Calu3 (cell line): Measurements from ENCODE around the gene C2orf78. TPM values are rescaled to one million over a fixed set of nuclear protein-coding genes. Genes with fewer than 3 reads are reported as not detected.
A peak's percentile ranks its signal among the peaks of the same experiment; 100 is the strongest.

Experiments
- BruUV-seq: library from RNA; stranded (reverse); fragments of 400-500 nt; replicated peaks from 2 replicates; lab custom pipeline; 2021; lab: Mats Ljungman, UMichigan
- CTCF ChIA-PET: fragments of 300-600 bp; sonication (Branson Sonifier 250); formaldehyde crosslinking; loops from one replicate; lab custom pipeline; 2022; ENCODE audit warnings: antibody characterized with exemption; lab: Charles Lee
- DNase-seq: peaks from one replicate; pipeline ENCODE4 v3.0.0; 2022
- H3K27ac Mint-ChIP-seq: one replicate; pipeline ENCODE4 v1.8.0; 2022; ENCODE audit warnings: mixed read lengths; ENCODE audit not compliant: unreplicated experiment
- H3K27me3 Mint-ChIP-seq: one replicate; pipeline ENCODE4 v1.8.0; 2022; ENCODE audit warnings: mixed read lengths; ENCODE audit not compliant: unreplicated experiment
- H3K36me3 Mint-ChIP-seq: one replicate; pipeline ENCODE4 v1.8.0; 2022; ENCODE audit warnings: mild to moderate bottlenecking, moderate library complexity, mixed read lengths; ENCODE audit not compliant: insufficient read depth, unreplicated experiment
- H3K4me1 Mint-ChIP-seq: one replicate; pipeline ENCODE4 v1.8.0; 2022; ENCODE audit warnings: mild to moderate bottlenecking, low read depth, mixed read lengths; ENCODE audit not compliant: unreplicated experiment
- H3K4me3 Mint-ChIP-seq: one replicate; pipeline ENCODE4 v1.8.0; 2022; ENCODE audit warnings: mild to moderate bottlenecking, low read depth, moderate library complexity, mixed read lengths; ENCODE audit not compliant: unreplicated experiment
- H3K9me3 Mint-ChIP-seq: one replicate; pipeline ENCODE4 v1.8.0; 2022; ENCODE audit warnings: low read depth, mixed read lengths; ENCODE audit not compliant: unreplicated experiment
- intact Hi-C: fragments of 100-400 bp; cut with micrococcal nuclease; formaldehyde crosslinking; loops from one replicate; pipeline ENCODE4 v1.10.0; 2022; ENCODE audit not compliant: unreplicated experiment
- total RNA-seq: library from RNA; stranded (reverse); gene quantifications from 2 replicates; pipeline ENCODE4 v1.2.3, GENCODE V29; 2022
- TF ChIP-seq, protein P1 (sequence below): fragments of 200-600 bp; IDR thresholded peaks from one replicate; pipeline ENCODE4 v1.8.0; 2022; ENCODE audit warnings: antibody characterized with exemption; ENCODE audit not compliant: unreplicated experiment

The C2orf78 gene
- total RNA-seq, 1 experiment from 2014 or later: not detected

DNA sequence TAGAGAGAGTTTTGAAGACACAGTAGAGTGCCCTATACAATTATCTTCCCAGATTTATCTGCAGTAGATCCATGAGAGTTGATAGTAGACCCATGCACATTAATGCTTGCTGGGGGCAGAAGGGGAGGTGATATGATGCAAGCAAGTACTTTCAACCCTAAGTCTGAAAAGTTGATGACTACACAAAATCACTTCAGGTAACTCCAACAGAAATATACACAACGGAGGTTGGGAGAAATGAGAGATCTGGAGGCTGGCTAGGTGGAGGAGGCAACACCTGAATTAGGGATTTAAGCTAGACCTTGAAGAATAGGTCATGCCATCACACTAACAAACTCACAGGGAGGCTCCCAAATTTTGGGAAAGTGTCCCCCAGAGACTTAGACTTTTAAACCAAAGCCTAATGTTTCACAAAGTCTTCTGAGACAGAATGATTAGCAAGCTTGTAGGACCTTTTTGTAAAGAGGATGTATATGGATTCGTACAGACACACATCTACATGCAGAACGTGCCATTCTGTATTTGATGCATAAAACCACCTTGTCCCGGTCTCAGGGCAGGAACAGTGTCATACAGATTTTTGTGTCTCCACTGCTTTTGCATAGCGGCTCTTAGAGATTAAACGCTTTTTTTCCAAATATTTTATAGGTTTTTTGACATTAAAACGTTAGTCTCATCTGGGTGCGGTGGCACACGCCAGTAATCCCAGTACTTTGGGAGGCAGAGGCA, 43.8 kb downstream of the C2orf78 start:
- no peaks in the 10 kb centered on the region for H3K27me3 Mint-ChIP-seq
- peaks cover 17% of the 10 kb centered on the region for H3K36me3 Mint-ChIP-seq
- intact Hi-C loops: no loop called here
- CTCF ChIA-PET: interaction anchor here (0.5 to 1.2 kb wide), 12 partner anchors 13 to 564 kb away, joined by 3 to 5 read pairs (median 4); no protein-coding TSS in a partner anchor
- DNase-seq: no peak
- H3K27ac Mint-ChIP-seq: peak overlapping the region; percentile 9
- no TSS peak for BruUV-seq
- peaks cover 30% of the 10 kb centered on the region for H3K4me1 Mint-ChIP-seq
- TF ChIP-seq, protein P1, sequence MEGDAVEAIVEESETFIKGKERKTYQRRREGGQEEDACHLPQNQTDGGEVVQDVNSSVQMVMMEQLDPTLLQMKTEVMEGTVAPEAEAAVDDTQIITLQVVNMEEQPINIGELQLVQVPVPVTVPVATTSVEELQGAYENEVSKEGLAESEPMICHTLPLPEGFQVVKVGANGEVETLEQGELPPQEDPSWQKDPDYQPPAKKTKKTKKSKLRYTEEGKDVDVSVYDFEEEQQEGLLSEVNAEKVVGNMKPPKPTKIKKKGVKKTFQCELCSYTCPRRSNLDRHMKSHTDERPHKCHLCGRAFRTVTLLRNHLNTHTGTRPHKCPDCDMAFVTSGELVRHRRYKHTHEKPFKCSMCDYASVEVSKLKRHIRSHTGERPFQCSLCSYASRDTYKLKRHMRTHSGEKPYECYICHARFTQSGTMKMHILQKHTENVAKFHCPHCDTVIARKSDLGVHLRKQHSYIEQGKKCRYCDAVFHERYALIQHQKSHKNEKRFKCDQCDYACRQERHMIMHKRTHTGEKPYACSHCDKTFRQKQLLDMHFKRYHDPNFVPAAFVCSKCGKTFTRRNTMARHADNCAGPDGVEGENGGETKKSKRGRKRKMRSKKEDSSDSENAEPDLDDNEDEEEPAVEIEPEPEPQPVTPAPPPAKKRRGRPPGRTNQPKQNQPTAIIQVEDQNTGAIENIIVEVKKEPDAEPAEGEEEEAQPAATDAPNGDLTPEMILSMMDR: no peak
- H3K9me3 Mint-ChIP-seq: peaks cover 3% of the 10 kb centered on the region
- H3K4me3 Mint-ChIP-seq: no peak overlapping the region

GRCh38 chr2:73828389-73828817, 44.4 kb downstream of the C2orf78 start:
- peaks cover 3% of the 10 kb centered on the region for H3K9me3 Mint-ChIP-seq
- CTCF ChIA-PET: interaction anchor here (0.5 to 1.1 kb wide), 10 partner anchors 13 to 563 kb away, joined by 3 to 4 read pairs (median 3); no protein-coding TSS in a partner anchor
- peak overlapping the region; percentile 98 for H3K27ac Mint-ChIP-seq
- intact Hi-C loops: no loop called here
- peak overlapping the region; percentile 98 for H3K4me3 Mint-ChIP-seq
- H3K27me3 Mint-ChIP-seq: no peaks in the 10 kb centered on the region
- H3K36me3 Mint-ChIP-seq: peaks cover 17% of the 10 kb centered on the region
- TF ChIP-seq, protein P1: no peak
- TSS peak; percentile 69 for BruUV-seq
- H3K4me1 Mint-ChIP-seq: peaks cover 27% of the 10 kb centered on the region
- DNase-seq: no peak

DNA sequence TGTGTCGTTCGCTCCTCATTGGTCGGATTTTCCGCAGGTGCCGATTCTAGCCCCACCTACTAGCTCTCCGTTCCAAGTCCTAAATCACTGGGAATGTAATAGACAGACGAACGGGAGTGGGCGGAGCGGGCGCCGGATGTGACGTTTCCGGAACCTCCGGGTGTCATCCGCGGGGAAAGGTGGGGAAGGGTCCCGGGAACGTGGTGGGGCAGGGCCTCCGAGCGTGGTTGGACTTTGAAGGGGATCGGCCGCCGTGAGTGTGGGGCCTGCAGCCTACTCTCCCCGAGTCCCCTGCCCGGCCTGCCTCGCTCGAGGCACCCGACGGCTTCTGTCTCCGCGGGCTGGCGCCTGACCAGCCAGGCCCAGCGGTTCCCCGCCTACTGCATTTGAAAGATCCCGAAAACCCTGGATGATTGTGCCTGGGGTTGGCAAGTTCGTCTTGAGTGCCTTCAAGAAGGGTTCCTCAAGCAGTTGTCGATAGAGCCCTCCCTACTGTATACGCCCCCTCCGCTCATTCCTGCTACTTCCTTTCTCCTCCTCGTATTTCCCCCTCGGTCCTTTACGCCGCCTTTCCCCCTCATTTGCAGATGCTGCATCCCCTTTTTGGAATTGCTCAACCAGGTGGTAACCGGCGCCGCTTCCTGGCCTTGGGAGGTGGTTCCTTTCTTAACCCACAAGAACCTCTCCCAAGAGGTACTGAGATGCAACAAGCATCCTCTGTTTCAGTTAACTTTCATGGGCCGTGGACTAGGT, 45.0 kb downstream of the C2orf78 start, which contains the start of gene STAMBP:
Gene STAMBP (plus strand): TSS at position 144 of the 753 bp plus-strand sequence. CDS start 1,896 bp downstream, outside the sequence.
- peak; percentile 95 for DNase-seq
- Mint-ChIP-seq H3K4me3 (peak within 1 kb of the TSS; percentile 98), H3K27me3 (no peaks in the 10 kb centered on the region), H3K36me3 (peaks cover 17% of the 10 kb centered on the region), H3K9me3 (peaks cover 3% of the 10 kb centered on the region), H3K4me1 (peaks cover 26% of the 10 kb centered on the region), H3K27ac (peak within 1 kb of the TSS; percentile 98)
- TSS peak; percentile 59 for BruUV-seq
- CTCF ChIA-PET: interaction anchor here (0.5 to 1.1 kb wide), 10 partner anchors 13 to 562 kb away, joined by 3 to 4 read pairs (median 3); no protein-coding TSS in a partner anchor
- TF ChIP-seq, protein P1: no peak
- intact Hi-C loops: no loop called here

GRCh38 chr2:73830871-73831401, 47.0 kb downstream of the C2orf78 start:
- intact Hi-C loops: no loop called here
- CTCF ChIA-PET: no interaction called here
- H3K9me3 Mint-ChIP-seq: peaks cover 3% of the 10 kb centered on the region
- no peak overlapping the region for H3K27ac Mint-ChIP-seq
- TF ChIP-seq, protein P1: no peak
- H3K27me3 Mint-ChIP-seq: no peaks in the 10 kb centered on the region
- no peak overlapping the region for H3K4me3 Mint-ChIP-seq
- H3K36me3 Mint-ChIP-seq: peaks cover 30% of the 10 kb centered on the region
- BruUV-seq: no TSS peak
- no peak for DNase-seq
- peaks cover 26% of the 10 kb centered on the region for H3K4me1 Mint-ChIP-seq
